GM23338 (cell line): ENCODE data around the gene FARS2. TPM values are rescaled to one million over a fixed set of nuclear protein-coding genes. Genes with fewer than 3 reads are reported as not detected.

Experiments used
- ATAC-seq: fragments of 200-7000 bp; cut with Tn5 transposase; 3 replicates; pipeline ENCODE4 v1.9.1; 2020
- DNase-seq: peaks from one replicate; pipeline ENCODE4 v3.0.0-alpha.2; 2015; ENCODE audit warnings: low spot score
- H2AFZ ChIP-seq: fragments of 200-600 bp; sonication (generic); 2 replicates; pipeline ENCODE4 v1.8.0; 2016; ENCODE audit warnings: antibody characterized with exemption, mild to moderate bottlenecking, moderate library complexity
- H3F3A ChIP-seq: fragments of 200-600 bp; sonication (generic); replicated peaks from 2 replicates; pipeline ENCODE4 v1.8.0; 2017; ENCODE audit warnings: antibody characterized with exemption, mixed run types, low read depth
- H3K27ac ChIP-seq: fragments of 200-600 bp; sonication (generic); 2 replicates; pipeline ENCODE4 v1.6.1; 2016; ENCODE audit warnings: low read depth
- H3K27me3 ChIP-seq: fragments of 200-600 bp; sonication (generic); 2 replicates; pipeline ENCODE4 v1.8.0; 2016; ENCODE audit warnings: mild to moderate bottlenecking, mixed run types, moderate library complexity; ENCODE audit not compliant: insufficient read depth
- H3K36me3 ChIP-seq: fragments of 200-600 bp; sonication (generic); 2 replicates; pipeline ENCODE4 v1.8.0; 2016; ENCODE audit warnings: mild to moderate bottlenecking; ENCODE audit not compliant: insufficient read depth
- H3K4me1 ChIP-seq: fragments of 200-600 bp; sonication (generic); 2 replicates; pipeline ENCODE4 v1.8.0; 2016; ENCODE audit warnings: mild to moderate bottlenecking, moderate library complexity; ENCODE audit not compliant: insufficient read depth
- H3K4me2 ChIP-seq: fragments of 200-600 bp; sonication (generic); 2 replicates; pipeline ENCODE4 v1.7.1; 2017; ENCODE audit warnings: mixed run types
- H3K4me3 ChIP-seq: fragments of 200-600 bp; sonication (generic); 2 replicates; pipeline ENCODE4 v1.6.1; 2016; ENCODE audit warnings: mixed run types
- H3K79me2 ChIP-seq: fragments of 200-600 bp; sonication (generic); replicated peaks from 2 replicates; pipeline ENCODE4 v1.8.0; 2017; ENCODE audit warnings: mild to moderate bottlenecking; ENCODE audit not compliant: insufficient read depth
- H3K9me2 ChIP-seq: fragments of 200-600 bp; sonication (generic); 2 replicates; pipeline ENCODE4 v1.8.0; 2017; ENCODE audit not compliant: insufficient read depth
- H4K20me1 ChIP-seq: fragments of 200-600 bp; sonication (generic); replicated peaks from 2 replicates; pipeline ENCODE4 v1.8.0; 2017; ENCODE audit warnings: mild to moderate bottlenecking; ENCODE audit not compliant: insufficient read depth
- H3K27ac Mint-ChIP-seq: 2 replicates; pipeline ENCODE4 v1.8.0; 2020; ENCODE audit warnings: inconsistent platforms, mild to moderate bottlenecking, moderate library complexity, mixed read lengths
- H3K27me3 Mint-ChIP-seq: 3 replicates; pipeline ENCODE4 v1.8.0; 2022; ENCODE audit warnings: low read depth, mild to moderate bottlenecking, moderate library complexity, mixed read lengths, inconsistent platforms; ENCODE audit not compliant: insufficient read depth, poor library complexity
- H3K36me3 Mint-ChIP-seq: 3 replicates; pipeline ENCODE4 v1.8.0; 2021; ENCODE audit warnings: low read depth, mild to moderate bottlenecking, inconsistent platforms, moderate library complexity, mixed read lengths
- H3K4me1 Mint-ChIP-seq: 3 replicates; pipeline ENCODE4 v1.8.0; 2020; ENCODE audit warnings: mild to moderate bottlenecking, inconsistent platforms, mixed read lengths
- H3K4me3 Mint-ChIP-seq: 3 replicates; pipeline ENCODE4 v1.8.0; 2021; ENCODE audit warnings: moderate library complexity, mild to moderate bottlenecking, inconsistent platforms, mixed read lengths
- H3K9me3 Mint-ChIP-seq: 3 replicates; pipeline ENCODE4 v1.8.0; 2020; ENCODE audit warnings: moderate library complexity, mild to moderate bottlenecking, inconsistent platforms, mixed read lengths
- CREB1 ChIP-seq: fragments of 250-450 bp; sonication (Bioruptor Pico); IDR thresholded peaks from 2 replicates; pipeline ENCODE4 v1.5.0; 2020; ENCODE audit warnings: low read depth, mild to moderate bottlenecking, moderate library complexity
- CTCF ChIP-seq, 2 experiments: fragments of 200-600 bp in 1 of 2; sonication (generic) in 1 of 2; conservative IDR thresholded peaks; 2 replicates each; pipeline versions ENCODE4 v1.5.1 to v1.6.1; 2016 to 2017; ENCODE audit warnings: antibody characterized with exemption in 2 of 2, low read depth in 2 of 2, mild to moderate bottlenecking in 2 of 2, moderate library complexity in 1 of 2
- ETS1 ChIP-seq: IDR thresholded peaks from 2 replicates; pipeline ENCODE4 v1.6.1; 2016; ENCODE audit warnings: antibody characterized with exemption
- EZH2 ChIP-seq: fragments of 200-600 bp; sonication (generic); IDR thresholded peaks from one replicate; pipeline ENCODE4 v1.8.0; 2017; ENCODE audit warnings: antibody characterized with exemption, mild to moderate bottlenecking, low read depth; ENCODE audit not compliant: unreplicated experiment
- EZH2phosphoT487 ChIP-seq: fragments of 200-600 bp; sonication (generic); IDR thresholded peaks from one replicate; pipeline ENCODE4 v1.8.1; 2018; ENCODE audit warnings: antibody characterized with exemption; ENCODE audit not compliant: unreplicated experiment
- JUNB ChIP-seq: IDR thresholded peaks from one replicate; pipeline ENCODE4 v1.6.1; 2016; ENCODE audit warnings: antibody characterized with exemption; ENCODE audit not compliant: unreplicated experiment
- NANOG ChIP-seq: IDR thresholded peaks from 2 replicates; pipeline ENCODE4 v1.6.1; 2016; ENCODE audit warnings: antibody characterized with exemption, borderline replicate concordance
- REST ChIP-seq: IDR thresholded peaks from one replicate; pipeline ENCODE4 v1.6.1; 2018; ENCODE audit warnings: antibody characterized with exemption; ENCODE audit not compliant: unreplicated experiment
- ZNF114 ChIP-seq: fragments of 250-450 bp; sonication (Bioruptor Pico); IDR thresholded peaks from 2 replicates; pipeline ENCODE4 v1.5.0; 2020; ENCODE audit warnings: mild to moderate bottlenecking, moderate library complexity
- ZNF331 ChIP-seq: fragments of 250-450 bp; sonication (Bioruptor Pico); IDR thresholded peaks from 2 replicates; pipeline ENCODE4 v1.5.0; 2020; ENCODE audit warnings: low read depth, mild to moderate bottlenecking, moderate library complexity
- polyA plus RNA-seq: library from polyadenylated mRNA; unstranded; fragments of >200 nt; fragmentation: Nextera tagmentation; extraction: Ambion mirVana; gene quantifications from 2 replicates; pipeline ENCODE4 v1.2.1, GENCODE V29; 2016
- total RNA-seq: library from RNA; depleted of rRNA; stranded (reverse); fragments of >200 nt; shearing (Covaris generic); gene quantifications from 2 replicates; pipeline ENCODE4 v1.2.3, GENCODE V29; 2014

Gene FARS2
- total and polyA plus RNA-seq, 2 experiments from 2014 or later = 7.6 to 19.0 TPM

GRCh38 chr6:5412663-5413062 lies 151.3 kb downstream of the FARS2 start:
- Histone ChIP-seq H3K27ac (no peak overlapping the region), H4K20me1 (no peaks in the 10 kb centered on the region), H2AFZ (no peak overlapping the region), H3F3A (no peaks in the 10 kb centered on the region), H3K4me1 (peaks cover 6% of the 10 kb centered on the region; the same call in 1 of the 2 replicates), H3K36me3 (no peaks in the 10 kb centered on the region), H3K27me3 (no peaks in the 10 kb centered on the region), H3K9me2 (no peaks in the 10 kb centered on the region), H3K79me2 (no peaks in the 10 kb centered on the region), H3K4me2 (no peak overlapping the region), H3K4me3 (no peak overlapping the region)
- H3K27ac Mint-ChIP-seq = no peak overlapping the region
- no peaks in the 10 kb centered on the region; the same call in 2 of the 3 replicates for H3K9me3 Mint-ChIP-seq
- peaks cover 3% of the 10 kb centered on the region; the same call in 1 of the 3 replicates for H3K36me3 Mint-ChIP-seq
- H3K4me3 Mint-ChIP-seq = no peak overlapping the region
- TF ChIP-seq EZH2phosphoT487 = no peak
- no peak for TF ChIP-seq NANOG
- TF ChIP-seq CREB1 (CRISPR knock-in tag) = no peak
- no peak for TF ChIP-seq JUNB
- no peak for TF ChIP-seq REST
- ATAC-seq = no peak
- H3K27me3 Mint-ChIP-seq = no peaks in the 10 kb centered on the region
- DNase-seq = no peak
- peaks cover 21% of the 10 kb centered on the region for H3K4me1 Mint-ChIP-seq

GRCh38 chr6:5416250-5416649 lies 154.9 kb downstream of the FARS2 start:
- peaks cover 2% of the 10 kb centered on the region; the same call in 1 of the 3 replicates for H3K9me3 Mint-ChIP-seq
- no peak for TF ChIP-seq ETS1
- TF ChIP-seq EZH2 = no peak
- TF ChIP-seq CTCF (conservative IDR thresholded peaks at IDR 0.05; ENCODE audit: low read depth in 2 of 2) = no peak
- no peak for TF ChIP-seq EZH2phosphoT487
- TF ChIP-seq ZNF331 = no peak
- TF ChIP-seq CREB1 (CRISPR knock-in tag) = no peak
- TF ChIP-seq REST = no peak
- no peak for TF ChIP-seq ZNF114 (CRISPR knock-in tag)

More at GRCh38 chr6:5416250-5416649, 154.9 kb downstream of the FARS2 start:
- DNase-seq (no peak), ATAC-seq (no peak)
- Mint-ChIP-seq H3K4me1 (peaks cover 19% of the 10 kb centered on the region), H3K4me3 (no peak overlapping the region), H3K36me3 (peaks cover 12% of the 10 kb centered on the region), H3K27ac (no peak overlapping the region), H3K27me3 (peaks cover 3% of the 10 kb centered on the region)
- Histone ChIP-seq H3K9me2 (no peaks in the 10 kb centered on the region), H3F3A (no peaks in the 10 kb centered on the region), H3K79me2 (no peaks in the 10 kb centered on the region), H3K27ac (no peak overlapping the region), H3K4me1 (peaks cover 6% of the 10 kb centered on the region; the same call in 1 of the 2 replicates), H3K36me3 (no peaks in the 10 kb centered on the region), H3K27me3 (no peaks in the 10 kb centered on the region), H3K4me2 (no peak overlapping the region), H4K20me1 (no peaks in the 10 kb centered on the region), H3K4me3 (no peak overlapping the region), H2AFZ (no peak overlapping the region)
